ENCODE measurements around the gene SMAD7.

The SMAD7 gene

GRCh38 chr18:48922226-48922800, 28.5 kb downstream of the SMAD7 start:
- H3K4me3 ChIP-seq (ENCODE audit: control insufficient read depth, low read depth, low read length): peak overlapping the region; percentile 19
- DNase-seq (ENCODE audit: low read depth): no peak
- no peak for TF ChIP-seq CTCF (IDR thresholded peaks at IDR 0.05; ENCODE audit: control insufficient read depth, insufficient read depth, low read depth, low read length, missing control alignments)

- TF ChIP-seq CTCF (IDR thresholded peaks at IDR 0.05; ENCODE audit: control insufficient read depth, insufficient read depth, low read depth, low read length, missing control alignments): no peak
- no peak overlapping the region for H3K4me3 ChIP-seq (ENCODE audit: control insufficient read depth, low read depth, low read length)
- no peak for DNase-seq (ENCODE audit: low read depth)
Measured at GRCh38 chr18:48921305-48922225, 29.2 kb downstream of the SMAD7 start.

- no peak overlapping the region for H3K4me3 ChIP-seq (ENCODE audit: control insufficient read depth, low read depth, low read length)
- DNase-seq (ENCODE audit: low read depth): no peak
- no peak for TF ChIP-seq CTCF (IDR thresholded peaks at IDR 0.05; ENCODE audit: control insufficient read depth, insufficient read depth, low read depth, low read length, missing control alignments)
Measured at GRCh38 chr18:48920408-48921038, 30.2 kb downstream of the SMAD7 start.

GRCh38 chr18:48919547-48919946, 31.2 kb downstream of the SMAD7 start:
- no peak for TF ChIP-seq CTCF (IDR thresholded peaks at IDR 0.05; ENCODE audit: control insufficient read depth, insufficient read depth, low read depth, low read length, missing control alignments)
- H3K4me3 ChIP-seq (ENCODE audit: control insufficient read depth, low read depth, low read length): no peak overlapping the region
- DNase-seq (ENCODE audit: low read depth): no peak

GRCh38 chr18:48918660-48919456, 31.9 kb downstream of the SMAD7 start:
- no peak overlapping the region for H3K4me3 ChIP-seq (ENCODE audit: control insufficient read depth, low read depth, low read length)

More at GRCh38 chr18:48918660-48919456, 31.9 kb downstream of the SMAD7 start:
- no peak for TF ChIP-seq CTCF (IDR thresholded peaks at IDR 0.05; ENCODE audit: control insufficient read depth, insufficient read depth, low read depth, low read length, missing control alignments)
- DNase-seq (ENCODE audit: low read depth): no peak

All from AG09309 (cell line).